Epithelial cell of esophagus (primary cell): ENCODE results near the gene UBE2C.
"Not testable (repeated sequence)": the region's sequence is repeated elsewhere in the genome, so short reads cannot be mapped to it uniquely, and the experiment has no call there.

Source experiments
- DNase-seq: peaks from one replicate; pipeline ENCODE4 v3.0.0; 2010; ENCODE audit warnings: low read depth
- H3K4me3 ChIP-seq: 2 replicates; pipeline ENCODE4 v1.5.1; 2011; ENCODE audit warnings: mild to moderate bottlenecking, low read length, control low read depth
- CTCF ChIP-seq: IDR thresholded peaks from 2 replicates; pipeline ENCODE4 v1.5.1; 2011; ENCODE audit warnings: low read depth, mild to moderate bottlenecking, low read length, control low read depth, inconsistent platforms; ENCODE audit not compliant: insufficient read depth; ENCODE audit errors: missing control alignments

The UBE2C gene

DNA sequence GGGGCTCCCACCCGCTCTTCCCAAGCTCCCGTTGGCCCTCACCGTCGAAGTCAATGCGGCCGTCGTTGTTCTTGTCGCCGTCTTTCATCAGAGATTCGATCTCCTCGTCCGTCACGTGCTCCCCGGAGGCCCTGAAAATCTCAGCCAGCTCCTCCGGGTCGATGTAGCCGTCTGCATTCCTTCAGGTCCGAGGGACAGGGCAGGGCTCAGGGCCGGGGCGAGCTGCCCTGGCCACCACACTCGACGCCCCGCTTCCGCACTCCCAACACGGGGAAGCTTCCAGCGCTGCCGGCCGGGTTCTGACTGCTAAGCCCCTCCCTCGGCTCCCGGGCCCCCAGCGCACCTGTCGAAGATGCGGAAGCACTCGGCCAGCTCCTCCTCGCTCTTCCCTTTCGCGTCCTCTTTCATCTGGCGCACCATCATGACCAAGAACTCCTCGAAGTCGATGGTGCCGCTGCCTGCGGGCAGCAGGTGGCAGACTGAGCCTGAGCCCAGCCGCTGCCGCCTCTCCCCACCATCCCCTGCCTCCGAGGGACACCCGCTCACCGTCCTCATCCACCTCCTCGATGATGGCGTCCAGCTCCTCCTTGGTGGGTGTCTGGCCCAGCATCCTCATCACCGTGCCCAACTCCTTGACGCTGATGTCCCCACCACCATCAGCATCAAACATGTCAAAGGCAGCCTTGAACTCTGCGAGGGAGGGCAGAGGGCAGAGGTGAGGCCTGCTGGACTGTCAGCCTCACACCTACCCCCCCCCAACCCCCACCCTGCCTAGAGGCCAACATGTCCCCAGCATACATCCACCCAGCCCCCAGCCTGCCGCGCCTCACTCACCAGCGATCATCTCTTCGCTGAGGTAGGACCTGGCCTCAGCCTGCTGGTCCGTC, 11.7 kb downstream of the UBE2C start:
- TF ChIP-seq CTCF, result peak; percentile 49
- peak; percentile 63 for DNase-seq
- no peak overlapping the region for H3K4me3 ChIP-seq

DNA sequence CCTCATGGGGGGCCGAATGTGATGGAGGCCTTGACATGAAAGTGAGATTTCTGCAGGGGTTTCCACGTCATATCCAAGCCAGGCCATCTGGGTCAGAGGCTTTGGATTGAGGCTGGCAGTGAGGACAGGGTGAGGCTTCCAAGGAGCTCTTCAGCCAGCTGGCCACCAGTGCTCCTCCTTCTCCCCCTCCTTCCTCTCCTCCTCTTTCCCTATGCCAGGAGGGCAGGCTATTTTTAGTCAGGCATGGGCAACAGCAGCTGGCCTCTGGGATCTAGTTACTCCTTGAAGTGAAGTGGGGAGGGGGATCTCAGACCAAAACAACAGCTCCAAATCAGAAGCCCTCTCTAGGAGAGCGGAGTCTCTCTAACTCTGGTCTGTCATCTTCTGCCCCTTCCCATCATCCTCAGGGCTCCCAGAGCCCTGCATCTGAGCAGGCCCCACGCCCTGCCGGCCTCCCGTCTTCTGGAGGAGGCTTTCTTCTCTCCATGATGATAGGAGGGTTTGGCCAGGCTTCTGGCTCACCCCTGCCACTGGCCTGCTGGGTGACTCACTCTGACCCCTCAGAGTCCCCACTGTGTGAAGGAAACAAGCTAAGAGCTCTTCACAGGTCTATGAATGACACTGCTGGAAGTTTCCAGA, 14.1 kb downstream of the UBE2C start:
- no peak for DNase-seq
- no peak for TF ChIP-seq CTCF
- H3K4me3 ChIP-seq, result no peak overlapping the region

- no peak for DNase-seq
- no peak within 1 kb of the TSS for H3K4me3 ChIP-seq
- no peak for TF ChIP-seq CTCF
These were observed 14.7 kb downstream of the UBE2C start, which contains the start of gene TNNC2 for GRCh38 chr20:45827030-45827652. Gene TNNC2 (minus strand): TSS chr20:45827312. CDS start chr20:45827248, 64 bp downstream.

GRCh38 chr20:45827712-45828111, 15.3 kb downstream of the UBE2C start:
- no peak overlapping the region for H3K4me3 ChIP-seq
- no peak for DNase-seq
- no peak for TF ChIP-seq CTCF

DNA sequence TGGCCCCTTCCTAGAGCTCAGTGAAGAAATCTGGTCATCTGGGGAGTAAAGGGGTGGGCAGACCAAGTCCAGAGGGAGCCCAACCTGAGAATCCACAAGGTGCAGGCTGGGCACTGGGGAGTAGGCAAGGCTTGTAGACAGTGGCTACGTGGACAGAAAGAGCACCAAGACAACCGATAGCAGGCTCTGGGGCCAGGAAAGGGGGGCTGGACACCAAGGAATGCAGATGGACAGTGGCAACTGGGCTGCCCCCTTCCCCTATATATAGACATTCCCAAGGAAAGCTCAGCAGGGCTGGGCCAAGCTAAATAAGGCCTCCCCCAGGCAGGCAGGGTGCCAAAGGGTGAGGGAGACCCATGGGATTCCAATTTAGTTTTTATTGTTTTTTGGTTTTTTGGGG, 16.1 kb downstream of the UBE2C start:
- TF ChIP-seq CTCF, result no peak
- DNase-seq, result no peak
- H3K4me3 ChIP-seq, result no peak overlapping the region

GRCh38 chr20:45829673-45830106, 17.2 kb downstream of the UBE2C start:
- H3K4me3 ChIP-seq, result not testable (repeated sequence)
- DNase-seq, result peak; percentile 24

- no peak for DNase-seq
- H3K4me3 ChIP-seq, result no peak overlapping the region
- no peak for TF ChIP-seq CTCF
These were observed 20.2 kb downstream of the UBE2C start for GRCh38 chr20:45832619-45833018.
